Skeletal muscle satellite cell (primary cell): ENCODE data around the gene THADA.

Source experiments
- H3K27me3 ChIP-seq: 2 replicates; pipeline ENCODE4 v1.7.0; 2013; ENCODE audit warnings: low read length; ENCODE audit not compliant: control insufficient read depth, insufficient read depth
- H3K36me3 ChIP-seq: 2 replicates; pipeline ENCODE4 v1.7.0; 2013; ENCODE audit warnings: mild to moderate bottlenecking, control low read depth, low read length; ENCODE audit not compliant: insufficient read depth
- H3K4me1 ChIP-seq: 2 replicates; pipeline ENCODE4 v1.7.0; 2013; ENCODE audit warnings: low read length; ENCODE audit not compliant: control insufficient read depth, insufficient read depth
- H3K4me2 ChIP-seq: 2 replicates; pipeline ENCODE4 v1.7.0; 2013; ENCODE audit warnings: mild to moderate bottlenecking, low read length
- H3K4me3 ChIP-seq: 2 replicates; pipeline ENCODE4 v1.7.0; 2013; ENCODE audit warnings: low read length
- H3K9ac ChIP-seq: 2 replicates; pipeline ENCODE4 v1.7.0; 2013; ENCODE audit warnings: mild to moderate bottlenecking, low read depth, low read length, moderate library complexity
- H3K9me3 ChIP-seq: replicated peaks from 2 replicates; pipeline ENCODE4 v1.7.0; 2013; ENCODE audit warnings: mild to moderate bottlenecking, control low read depth, low read length

Gene THADA

GRCh38 chr2:43332653-43333052 lies 263.2 kb downstream of the THADA start:
- Histone ChIP-seq H3K4me3 (no peak overlapping the region), H3K4me1 (peaks cover 16% of the 10 kb centered on the region), H3K9ac (no peak overlapping the region), H3K4me2 (no peak overlapping the region), H3K36me3 (peaks cover 2% of the 10 kb centered on the region), H3K27me3 (no peaks in the 10 kb centered on the region), H3K9me3 (no peaks in the 10 kb centered on the region)

- H3K4me2 ChIP-seq: no peak overlapping the region
- H3K4me3 ChIP-seq: no peak overlapping the region
- no peaks in the 10 kb centered on the region for H3K27me3 ChIP-seq
- H3K4me1 ChIP-seq: peaks cover 18% of the 10 kb centered on the region
- no peaks in the 10 kb centered on the region for H3K9me3 ChIP-seq
- no peak overlapping the region for H3K9ac ChIP-seq
- peaks cover 2% of the 10 kb centered on the region for H3K36me3 ChIP-seq
Observed at GRCh38 chr2:43331422-43331821, 264.4 kb downstream of the THADA start.

- Histone ChIP-seq H3K4me1 (peaks cover 26% of the 10 kb centered on the region), H3K27me3 (no peaks in the 10 kb centered on the region), H3K9me3 (no peaks in the 10 kb centered on the region), H3K4me3 (no peak overlapping the region), H3K36me3 (peaks cover 2% of the 10 kb centered on the region), H3K4me2 (no peak overlapping the region), H3K9ac (no peak overlapping the region)
Observed at GRCh38 chr2:43329637-43330036, 266.2 kb downstream of the THADA start.

- H3K36me3 ChIP-seq: peaks cover 2% of the 10 kb centered on the region
Observed at GRCh38 chr2:43328832-43329231, 267.0 kb downstream of the THADA start.

GRCh38 chr2:43328133-43328532 lies 267.7 kb downstream of the THADA start:
- H3K36me3 ChIP-seq: peaks cover 2% of the 10 kb centered on the region
- peaks cover 22% of the 10 kb centered on the region for H3K4me1 ChIP-seq

More at GRCh38 chr2:43328832-43329231, 267.0 kb downstream of the THADA start:
- Histone ChIP-seq H3K4me2 (no peak overlapping the region), H3K4me3 (no peak overlapping the region), H3K9me3 (no peaks in the 10 kb centered on the region), H3K9ac (no peak overlapping the region), H3K27me3 (no peaks in the 10 kb centered on the region), H3K4me1 (peaks cover 29% of the 10 kb centered on the region)

GRCh38 chr2:43327119-43327518 lies 268.7 kb downstream of the THADA start:
- H3K36me3 ChIP-seq: peaks cover 2% of the 10 kb centered on the region
- H3K9ac ChIP-seq: no peak overlapping the region
- no peak overlapping the region for H3K4me3 ChIP-seq
- no peaks in the 10 kb centered on the region for H3K9me3 ChIP-seq
- H3K4me1 ChIP-seq: peaks cover 17% of the 10 kb centered on the region
- H3K27me3 ChIP-seq: no peaks in the 10 kb centered on the region
- H3K4me2 ChIP-seq: no peak overlapping the region

More at GRCh38 chr2:43328133-43328532, 267.7 kb downstream of the THADA start:
- Histone ChIP-seq H3K9ac (no peak overlapping the region), H3K27me3 (no peaks in the 10 kb centered on the region), H3K4me3 (no peak overlapping the region), H3K4me2 (no peak overlapping the region), H3K9me3 (no peaks in the 10 kb centered on the region)

- no peaks in the 10 kb centered on the region for H3K9me3 ChIP-seq
- H3K9ac ChIP-seq: no peak overlapping the region
- no peak overlapping the region for H3K4me3 ChIP-seq
- no peaks in the 10 kb centered on the region for H3K27me3 ChIP-seq
- peaks cover 2% of the 10 kb centered on the region for H3K36me3 ChIP-seq
- peaks cover 17% of the 10 kb centered on the region for H3K4me1 ChIP-seq
- no peak overlapping the region for H3K4me2 ChIP-seq
Observed at GRCh38 chr2:43326101-43326825, 269.6 kb downstream of the THADA start.

- Histone ChIP-seq H3K27me3 (no peaks in the 10 kb centered on the region), H3K4me1 (peaks cover 17% of the 10 kb centered on the region), H3K4me3 (no peak overlapping the region), H3K36me3 (peaks cover 2% of the 10 kb centered on the region), H3K9ac (no peak overlapping the region), H3K9me3 (no peaks in the 10 kb centered on the region), H3K4me2 (no peak overlapping the region)
Observed at GRCh38 chr2:43325107-43325811, 270.6 kb downstream of the THADA start.

GRCh38 chr2:43324259-43325106 lies 271.4 kb downstream of the THADA start:
- Histone ChIP-seq H3K4me1 (peaks cover 20% of the 10 kb centered on the region), H3K4me2 (no peak overlapping the region), H3K9me3 (no peaks in the 10 kb centered on the region), H3K36me3 (peaks cover 3% of the 10 kb centered on the region), H3K9ac (no peak overlapping the region), H3K4me3 (no peak overlapping the region), H3K27me3 (no peaks in the 10 kb centered on the region)

- Histone ChIP-seq H3K4me2 (no peak overlapping the region), H3K36me3 (peaks cover 3% of the 10 kb centered on the region), H3K4me1 (peaks cover 26% of the 10 kb centered on the region), H3K9ac (no peak overlapping the region), H3K4me3 (no peak overlapping the region), H3K27me3 (no peaks in the 10 kb centered on the region), H3K9me3 (no peaks in the 10 kb centered on the region)
Observed at GRCh38 chr2:43323857-43324256, 272.0 kb downstream of the THADA start.

GRCh38 chr2:43321446-43321845 lies 274.4 kb downstream of the THADA start:
- H3K4me3 ChIP-seq: no peak overlapping the region
- no peak overlapping the region for H3K4me2 ChIP-seq
- H3K9me3 ChIP-seq: no peaks in the 10 kb centered on the region
- no peak overlapping the region for H3K9ac ChIP-seq
- H3K36me3 ChIP-seq: peaks cover 3% of the 10 kb centered on the region
- no peaks in the 10 kb centered on the region for H3K27me3 ChIP-seq
- H3K4me1 ChIP-seq: peaks cover 32% of the 10 kb centered on the region
